ENCODE results near the gene CPZ.

CPZ gene

DNA sequence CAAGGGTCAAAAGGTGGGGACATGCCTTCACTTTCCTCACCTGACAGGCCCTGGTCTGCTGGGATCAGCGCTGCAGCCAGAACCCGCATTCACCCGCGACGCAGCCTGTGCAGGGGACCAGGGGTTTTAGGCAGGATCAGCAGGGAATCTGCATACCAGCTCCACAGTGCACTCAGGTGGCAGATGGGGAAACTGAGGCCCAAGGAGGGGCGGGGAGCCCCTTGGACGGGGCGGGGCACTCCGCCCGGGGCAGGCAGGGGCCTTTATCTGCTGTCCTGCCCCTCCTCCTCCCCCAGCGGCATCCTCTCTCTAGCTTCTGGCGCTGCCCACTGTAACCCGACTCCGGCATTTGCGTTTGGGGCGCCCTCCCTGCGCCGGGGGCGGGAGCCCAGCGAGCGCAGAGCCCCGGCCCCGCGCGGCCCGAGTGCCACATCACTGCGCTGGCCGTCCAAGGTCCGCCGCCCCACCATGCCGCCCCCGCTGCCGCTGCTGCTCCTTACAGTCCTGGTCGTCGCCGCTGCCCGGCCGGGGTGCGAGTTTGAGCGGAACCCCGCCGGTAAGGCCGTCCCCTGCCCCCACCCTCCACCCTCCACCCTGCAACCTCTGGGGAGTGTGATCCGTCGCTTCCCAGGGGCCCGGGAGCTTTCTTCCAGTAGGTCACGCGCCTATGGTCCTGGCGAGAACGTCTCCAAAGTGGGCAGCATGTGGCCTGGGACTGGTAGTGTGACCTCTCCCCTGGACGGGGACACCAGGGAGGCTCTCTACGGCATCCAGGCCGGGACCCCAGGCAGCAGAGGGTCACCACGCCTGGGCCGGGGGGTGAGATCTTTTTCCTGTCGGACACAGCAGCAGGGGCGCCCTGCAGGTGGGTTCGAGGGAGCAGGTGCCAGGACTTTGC lies at the start of gene CPZ:
TSS of gene CPZ (plus strand) at position 400 of the 898 bp plus-strand sequence. CDS start at position 469, 69 bp downstream.
- DNase-seq = no peak

DNA sequence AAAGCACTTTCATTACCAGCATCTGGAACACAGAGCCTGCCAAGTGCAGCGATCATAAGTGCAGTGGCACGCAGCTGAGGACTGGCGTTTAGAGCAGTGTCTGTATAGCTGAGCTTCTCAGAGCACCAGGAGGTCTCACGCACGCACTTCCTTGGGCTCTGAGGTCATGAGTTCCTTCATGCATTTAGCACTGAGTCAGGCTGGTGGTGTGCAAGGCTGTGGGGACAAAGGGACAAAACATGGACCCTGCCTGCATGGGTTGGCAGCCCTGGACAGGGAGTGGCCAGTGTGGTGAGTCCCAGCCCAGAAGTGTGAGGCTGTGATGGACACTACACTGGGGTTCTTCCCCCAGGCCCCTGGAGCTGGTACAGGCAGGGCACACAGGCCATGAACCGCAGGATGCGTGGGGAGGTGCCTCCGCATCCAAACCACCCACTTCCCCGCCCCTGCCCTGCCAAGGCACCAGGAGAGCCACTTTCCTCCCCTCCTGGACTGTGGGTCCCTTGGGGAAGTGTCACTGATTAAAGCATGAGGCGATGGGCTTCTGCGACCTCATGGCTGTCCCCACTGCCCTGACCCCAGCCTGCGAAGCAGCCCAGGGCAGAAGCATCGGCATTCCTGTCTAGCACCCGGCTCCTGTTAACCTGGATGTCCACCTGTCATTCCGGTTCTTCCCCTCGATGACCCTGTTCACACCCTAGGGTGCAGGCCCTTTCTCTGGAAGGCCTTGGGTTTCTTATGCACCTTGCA lies 49.6 kb upstream of the CPZ start:
- no peak for DNase-seq

DNA sequence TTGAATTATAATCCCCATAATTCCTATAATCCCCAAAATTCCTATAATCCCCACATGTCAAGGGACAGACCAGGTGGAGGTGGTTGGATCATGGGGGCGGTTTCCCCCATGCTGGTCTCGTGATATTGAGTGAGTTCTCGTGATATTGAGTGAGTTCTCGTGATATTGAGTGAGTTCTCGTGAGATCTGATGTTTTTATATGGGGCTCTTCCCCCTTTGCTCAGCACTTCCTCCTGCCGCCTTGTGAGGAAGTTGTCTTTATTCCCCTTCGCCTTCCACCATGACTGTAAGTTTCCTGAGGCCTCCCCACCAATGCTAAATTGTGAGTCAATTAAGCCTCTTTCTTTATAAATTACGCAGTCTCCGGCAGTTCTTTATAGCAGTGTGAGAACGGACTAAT lies 48.9 kb upstream of the CPZ start:
- no peak for DNase-seq

DNA sequence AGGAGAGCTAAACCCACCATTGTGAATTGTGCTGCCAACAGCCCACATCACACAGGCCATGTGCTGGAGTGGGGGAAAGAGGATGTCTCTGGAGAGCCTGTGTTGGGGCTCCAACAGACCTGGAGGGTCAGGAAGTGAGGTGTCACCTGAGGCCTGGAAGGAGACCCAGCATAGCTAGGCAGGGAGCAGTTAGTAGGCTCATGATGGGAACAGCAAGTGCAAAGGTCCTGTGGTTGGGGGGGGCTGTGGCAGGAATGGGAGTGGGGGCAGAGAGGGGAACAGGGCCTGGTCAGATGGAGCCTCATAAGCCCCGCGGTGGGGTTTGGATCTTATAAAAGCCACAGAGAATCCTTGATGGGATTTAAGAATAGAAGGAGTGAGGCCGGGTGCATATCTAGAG lies 48.3 kb upstream of the CPZ start:
- DNase-seq = no peak

DNA sequence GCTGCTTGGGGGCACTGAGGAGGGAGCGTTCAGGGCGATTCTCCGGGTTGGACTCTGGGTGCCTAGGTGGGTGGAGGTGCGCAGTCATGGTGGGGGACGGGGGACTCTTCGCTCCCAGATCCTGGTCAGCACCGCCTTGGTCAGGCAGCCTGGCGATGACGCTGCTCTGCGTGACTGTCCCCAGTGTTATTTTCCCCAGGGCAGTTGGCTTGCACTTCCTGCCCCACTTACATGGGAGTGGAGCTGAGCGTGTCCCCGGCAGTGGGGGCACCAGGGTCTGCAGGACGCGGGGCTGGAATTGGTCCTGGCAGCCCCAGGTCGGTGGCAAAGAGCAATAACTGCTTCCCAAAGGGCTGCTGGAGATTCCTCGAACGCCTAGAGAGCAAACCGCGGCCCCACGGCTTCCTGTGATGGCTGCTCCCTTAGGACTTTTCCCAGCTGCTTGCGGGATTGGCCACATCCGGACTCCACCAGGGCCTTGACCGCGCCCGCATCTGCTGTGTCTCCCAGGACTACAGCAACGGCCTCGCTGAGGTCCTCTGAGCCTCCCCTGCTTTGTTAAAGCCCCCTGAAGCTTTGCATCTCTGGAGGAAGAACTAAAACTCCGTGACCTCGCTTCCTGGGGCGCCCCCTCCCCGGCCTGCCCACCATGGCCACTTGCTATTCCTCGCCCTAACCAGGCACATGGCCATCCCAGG lies 47.7 kb upstream of the CPZ start:
- DNase-seq = no peak

DNA sequence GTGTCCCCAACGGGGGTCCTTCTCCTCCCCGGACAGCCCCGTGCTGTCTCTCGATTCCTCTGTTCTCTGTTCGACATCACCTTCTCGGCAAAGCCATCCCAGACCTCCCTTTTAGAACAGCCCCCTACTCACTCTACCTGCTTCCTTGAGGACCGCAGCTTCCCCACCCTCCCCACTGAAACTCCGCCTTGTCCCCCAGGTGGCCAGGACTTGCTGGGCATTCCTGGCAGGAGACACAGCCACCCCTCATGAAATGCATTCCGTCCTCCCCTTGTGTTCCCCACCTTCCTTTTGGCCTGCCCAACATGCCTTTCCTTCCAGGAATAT lies 47.2 kb upstream of the CPZ start:
- DNase-seq = no peak

DNA sequence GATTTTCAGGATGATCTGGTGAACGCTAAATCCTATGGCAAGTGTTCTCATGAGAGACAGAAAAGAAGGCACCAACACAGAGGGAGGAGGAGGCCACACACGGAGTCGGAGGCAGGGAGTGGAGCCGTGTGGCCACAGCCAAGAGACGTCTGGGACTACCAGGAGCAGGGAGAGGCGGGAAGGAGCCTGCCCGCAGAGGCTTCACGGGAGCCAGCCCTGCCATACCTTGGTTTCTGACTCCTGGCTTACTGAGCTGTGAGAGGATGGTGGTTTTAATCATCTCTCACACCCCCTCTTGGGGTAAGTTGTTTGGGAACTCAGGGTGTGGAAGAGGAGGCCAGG lies 45.8 kb upstream of the CPZ start:
- no peak for DNase-seq

DNA sequence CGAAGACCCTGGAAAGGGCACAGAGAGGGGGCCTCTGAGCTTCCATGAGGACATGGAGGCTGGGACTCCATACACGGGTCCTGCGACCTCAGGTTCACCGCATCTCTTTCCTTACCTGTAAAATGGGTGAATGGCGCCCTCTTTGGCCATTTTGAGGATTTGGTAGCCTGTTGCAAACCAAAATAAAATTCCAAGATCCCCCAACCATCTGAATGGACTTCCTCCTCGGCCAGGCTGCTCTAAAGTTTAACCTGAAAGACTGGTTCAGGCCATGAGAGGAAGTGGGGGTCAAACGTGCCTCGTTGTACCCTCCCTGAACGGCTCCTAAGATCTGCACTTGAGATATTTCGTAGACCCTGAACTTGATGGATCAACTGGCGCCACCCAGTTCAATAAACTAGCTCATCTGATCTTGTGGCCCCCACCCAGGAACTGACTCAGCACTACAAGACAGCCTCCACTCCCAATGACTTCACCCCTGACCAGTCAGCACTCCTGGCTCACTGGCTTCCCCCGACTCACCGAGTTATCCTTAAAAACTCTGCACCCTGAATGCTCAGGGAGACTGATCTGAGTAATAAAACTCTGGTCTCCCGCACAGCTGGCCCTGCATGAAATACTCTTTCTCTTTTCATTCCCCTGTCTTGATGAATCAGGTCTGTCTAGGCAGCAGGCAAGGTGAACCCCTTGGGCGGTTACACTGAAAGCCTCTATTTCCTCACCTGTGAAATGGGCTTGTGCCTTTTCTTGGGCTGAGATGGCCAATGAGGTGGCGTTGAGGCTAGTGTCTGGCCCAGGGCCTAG lies 45.3 kb upstream of the CPZ start:
- no peak for DNase-seq

DNA sequence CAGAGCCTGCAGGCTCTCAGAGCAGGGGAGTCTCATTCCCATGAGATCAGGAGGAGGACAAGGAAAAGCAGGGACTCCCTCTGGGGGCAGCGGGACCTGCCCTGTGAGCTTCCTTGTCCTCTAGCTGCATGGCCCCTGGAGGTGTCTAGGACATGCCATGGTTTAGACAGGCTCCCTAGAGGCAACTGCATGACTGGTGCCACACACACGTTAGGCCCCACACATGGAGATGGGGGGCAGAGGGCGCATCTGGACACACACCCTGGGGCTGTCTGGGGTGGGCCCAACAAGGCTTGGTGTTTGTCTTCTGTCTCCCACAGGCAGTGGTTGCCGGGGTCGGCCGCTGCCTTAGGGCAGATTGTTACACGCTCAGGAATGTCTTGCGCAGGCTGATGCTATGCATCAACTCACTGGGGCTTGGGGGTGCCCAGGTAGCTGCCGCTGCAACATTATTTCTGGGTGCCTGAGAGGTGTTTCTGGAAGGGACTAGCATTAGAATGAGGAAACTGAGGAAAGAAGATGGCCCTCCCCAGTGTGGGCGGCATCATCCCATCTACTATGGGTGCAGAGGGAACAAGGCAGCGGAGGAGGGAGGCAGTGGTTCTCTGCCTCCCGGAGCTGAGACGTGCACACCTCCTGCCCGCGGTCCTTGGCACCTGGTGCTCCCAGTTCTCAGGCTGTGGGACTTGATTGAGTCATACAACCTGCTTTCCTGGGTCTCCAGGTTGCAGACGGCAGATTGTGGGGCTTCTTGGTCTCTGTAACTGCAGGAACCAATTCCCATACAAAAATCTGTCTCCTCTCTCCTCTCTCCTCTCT lies 44.4 kb upstream of the CPZ start:
- DNase-seq = no peak

DNA sequence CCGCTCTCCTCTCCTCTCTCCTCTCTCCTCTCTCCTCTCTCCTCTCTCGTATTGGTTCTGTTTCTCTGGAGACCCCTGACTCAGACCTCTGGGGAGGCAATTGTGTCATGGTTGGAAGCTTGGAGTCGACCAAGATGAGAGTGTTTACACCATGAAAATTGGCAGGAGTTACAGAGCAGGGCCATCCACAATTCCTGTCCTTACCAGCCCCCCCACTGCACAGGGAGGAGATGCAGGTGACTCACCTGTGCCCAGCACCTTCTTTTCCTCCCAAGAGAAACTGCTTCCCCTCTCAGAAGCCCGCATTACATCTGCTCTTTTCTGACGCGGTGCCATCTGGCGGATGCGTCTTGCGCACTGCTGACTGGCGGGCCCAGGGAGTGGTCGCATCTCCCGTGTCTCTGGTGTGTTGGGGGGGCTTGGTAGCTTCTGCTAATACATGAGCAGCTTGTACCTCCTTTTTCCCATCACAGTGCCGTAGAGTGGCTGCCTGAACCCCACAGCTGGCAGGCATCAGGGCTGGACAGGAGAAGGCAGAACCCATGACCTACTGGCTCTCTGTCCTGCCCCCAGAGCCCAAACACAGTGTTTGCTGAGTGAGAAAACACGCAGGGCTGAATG lies 43.7 kb upstream of the CPZ start:
- DNase-seq = no peak

DNA sequence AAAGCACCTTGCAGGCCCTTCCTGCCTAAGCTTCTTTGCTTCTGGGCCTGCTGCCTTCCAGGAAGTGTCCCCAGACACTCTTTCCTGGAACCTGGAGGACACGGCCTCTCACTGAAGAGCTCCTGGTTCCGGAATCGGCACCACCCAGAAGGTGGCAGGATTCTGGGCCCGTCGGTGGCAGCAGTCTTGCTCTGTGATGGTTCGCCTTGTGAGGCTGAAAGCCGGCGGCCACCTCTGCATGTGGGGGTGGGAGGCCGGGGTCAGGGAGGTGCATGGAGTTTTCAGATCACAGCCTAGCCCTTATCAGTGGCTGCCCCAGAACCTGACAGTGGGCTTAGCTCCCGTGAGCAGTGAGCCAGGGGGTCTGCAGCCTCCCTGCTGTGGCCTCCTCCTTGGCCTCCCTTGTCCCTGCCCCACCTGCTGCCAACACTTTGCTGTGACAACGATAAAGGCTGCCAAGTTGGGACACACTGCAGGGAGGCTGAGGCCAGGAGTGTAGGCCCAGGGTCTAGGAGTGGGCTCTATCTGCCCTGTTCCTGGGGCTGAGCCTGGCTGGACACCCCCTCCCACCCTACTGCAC lies 43.1 kb upstream of the CPZ start:
- no peak for DNase-seq

DNA sequence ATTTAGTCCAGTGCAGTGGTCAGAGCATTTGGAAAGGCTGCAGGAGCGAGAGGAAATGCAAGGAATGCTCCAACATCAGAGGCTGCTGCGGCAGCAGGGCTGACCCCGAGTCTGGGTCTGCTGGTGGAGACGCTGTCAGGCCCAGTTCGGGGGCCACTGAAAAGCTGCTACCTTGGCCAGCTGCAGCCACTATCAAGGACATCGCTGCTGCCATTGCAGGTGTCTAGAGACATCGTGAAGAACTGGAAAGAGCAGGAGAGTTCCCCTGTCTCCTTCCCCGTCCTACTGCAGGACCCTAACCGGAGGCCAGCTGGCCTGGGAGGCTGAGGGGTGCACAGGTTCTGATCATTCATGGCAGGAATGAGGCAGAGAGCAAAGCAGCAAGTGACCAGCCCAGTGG lies 41.9 kb upstream of the CPZ start:
- no peak for DNase-seq

DNA sequence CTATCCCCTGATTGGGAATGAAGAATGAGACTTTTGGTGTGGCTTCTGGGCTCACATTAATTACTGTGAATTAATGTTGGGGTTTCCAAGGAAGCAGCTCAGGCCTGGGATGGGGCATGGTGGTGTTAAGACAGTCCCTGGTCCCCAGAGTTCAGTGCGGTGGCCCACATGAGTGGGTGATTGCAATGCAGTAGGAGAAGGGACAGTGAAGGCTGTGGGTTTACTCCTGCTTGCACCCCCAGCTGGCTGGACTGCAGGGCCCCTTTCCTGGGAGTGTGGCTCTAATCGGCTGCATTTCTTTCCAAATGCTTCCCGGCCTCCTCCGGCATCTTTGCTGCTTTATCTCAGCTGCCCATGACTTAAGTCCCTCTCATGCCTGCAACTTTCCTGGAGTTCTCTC lies 40.5 kb upstream of the CPZ start:
- DNase-seq = no peak

DNA sequence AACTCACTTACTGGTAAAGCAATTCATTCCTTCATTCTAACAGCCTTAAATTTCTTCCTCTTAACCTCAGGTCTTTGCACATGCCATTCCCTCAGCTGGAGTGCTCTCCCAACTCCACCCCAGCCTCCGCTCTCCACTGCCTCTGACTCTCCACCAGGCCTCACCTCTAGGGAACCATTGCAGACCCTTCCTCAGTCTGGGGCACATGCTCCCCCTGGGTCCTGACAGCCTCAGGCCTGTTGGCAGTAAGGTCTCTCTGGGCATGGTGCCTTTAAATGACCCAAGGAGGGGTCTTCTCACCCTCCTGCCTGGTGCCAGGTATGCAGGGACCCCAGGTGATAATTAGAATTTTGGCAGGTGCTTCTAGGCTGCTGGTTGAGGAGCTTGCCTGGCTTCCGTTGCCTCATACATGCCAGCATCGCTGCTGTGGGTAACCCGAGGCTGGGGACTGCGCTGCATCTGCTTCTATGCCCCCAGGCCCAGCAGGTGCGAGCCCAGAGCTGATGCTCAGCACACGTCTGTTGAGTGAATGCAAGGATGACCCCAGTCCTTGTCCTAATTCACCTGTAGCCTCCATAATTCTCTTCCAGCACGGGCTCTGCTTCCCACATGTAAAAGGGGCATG lies 39.9 kb upstream of the CPZ start:
- no peak for DNase-seq

DNA sequence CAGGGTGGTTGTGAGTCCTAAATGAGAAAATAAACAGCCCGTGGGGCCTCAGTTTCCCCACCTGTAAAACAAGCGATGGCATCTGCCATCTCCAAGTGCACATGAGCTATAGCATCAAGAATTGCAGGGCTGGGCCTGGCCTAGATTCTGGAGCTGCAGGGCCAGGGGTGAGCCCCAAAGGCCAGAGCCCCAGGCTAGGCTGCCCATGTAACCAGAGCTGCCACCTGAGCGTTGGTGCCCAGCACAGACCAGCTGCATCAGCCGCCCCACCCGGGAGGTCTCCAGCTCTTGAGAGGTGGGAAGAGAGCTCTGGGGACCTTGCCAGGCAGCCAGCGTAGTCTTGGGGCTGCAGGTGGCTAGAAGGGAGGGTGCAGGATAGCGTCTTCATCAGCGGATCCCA lies 39.3 kb upstream of the CPZ start:
- no peak for DNase-seq

DNA sequence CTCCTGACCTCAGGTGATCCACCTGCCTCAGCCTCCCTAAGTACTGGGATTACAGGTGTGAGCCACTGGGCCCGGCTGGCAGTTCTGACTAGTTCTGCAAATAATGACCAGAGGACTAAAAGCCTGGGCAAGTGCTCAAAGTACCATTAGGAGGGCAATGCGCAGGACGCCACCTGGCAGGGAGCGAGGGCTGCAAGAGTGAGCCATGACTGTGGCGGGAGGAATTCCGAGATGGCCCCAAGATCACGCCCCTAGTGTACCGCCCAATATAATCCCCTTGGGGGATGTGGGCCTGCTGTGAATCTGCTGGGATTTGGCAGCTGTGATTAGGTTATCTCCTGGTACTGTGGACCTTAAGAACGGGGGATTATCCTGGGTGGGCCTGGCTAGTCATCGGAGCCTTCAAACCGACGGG lies 38.6 kb upstream of the CPZ start:
- no peak for DNase-seq

DNA sequence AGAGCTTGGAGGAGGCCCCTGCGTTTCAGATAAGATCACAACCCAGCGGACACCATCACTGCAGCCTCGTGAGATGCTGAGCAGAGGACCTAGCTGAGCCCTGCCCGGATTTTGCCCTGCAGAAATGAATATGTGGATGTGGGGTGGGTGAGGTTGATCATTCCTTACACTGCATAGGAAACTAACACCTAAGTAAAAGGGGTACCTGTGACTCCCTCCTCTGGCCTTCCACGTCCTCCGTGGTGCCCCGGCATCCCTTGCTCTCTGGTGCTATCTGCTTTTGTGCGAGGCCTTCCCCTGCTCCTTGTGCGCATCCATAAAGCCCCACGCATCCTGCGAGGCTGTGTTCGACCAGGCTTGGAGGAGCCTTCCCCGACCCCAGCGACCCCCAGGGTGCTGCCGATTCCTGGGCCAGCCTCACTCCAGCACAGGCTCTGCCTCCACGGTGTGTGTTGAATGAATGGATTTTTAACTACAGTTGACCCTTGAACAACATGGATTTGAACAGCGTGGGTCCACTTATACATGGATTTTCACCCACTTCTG lies 37.9 kb upstream of the CPZ start:
- DNase-seq = no peak

DNA sequence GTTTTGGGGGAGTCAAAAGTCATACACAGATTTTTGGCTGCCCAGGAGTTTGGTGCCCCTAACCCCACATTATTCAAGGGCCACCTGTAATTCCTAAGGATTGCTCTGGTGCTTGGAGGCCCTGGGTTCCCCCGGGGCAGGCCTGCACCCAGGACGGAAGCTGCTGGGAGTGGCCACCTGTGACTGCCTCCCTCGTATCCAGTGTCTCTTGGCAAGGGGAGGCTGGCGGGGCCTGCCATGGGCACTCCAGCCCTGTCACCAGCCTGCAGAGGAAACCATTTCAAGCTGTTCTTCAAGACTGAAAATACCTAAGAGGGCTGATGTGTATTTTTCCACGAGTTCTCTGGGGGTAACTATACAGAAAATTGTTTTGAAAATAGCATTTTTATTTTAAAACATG lies 36.8 kb upstream of the CPZ start:
- DNase-seq = no peak

DNA sequence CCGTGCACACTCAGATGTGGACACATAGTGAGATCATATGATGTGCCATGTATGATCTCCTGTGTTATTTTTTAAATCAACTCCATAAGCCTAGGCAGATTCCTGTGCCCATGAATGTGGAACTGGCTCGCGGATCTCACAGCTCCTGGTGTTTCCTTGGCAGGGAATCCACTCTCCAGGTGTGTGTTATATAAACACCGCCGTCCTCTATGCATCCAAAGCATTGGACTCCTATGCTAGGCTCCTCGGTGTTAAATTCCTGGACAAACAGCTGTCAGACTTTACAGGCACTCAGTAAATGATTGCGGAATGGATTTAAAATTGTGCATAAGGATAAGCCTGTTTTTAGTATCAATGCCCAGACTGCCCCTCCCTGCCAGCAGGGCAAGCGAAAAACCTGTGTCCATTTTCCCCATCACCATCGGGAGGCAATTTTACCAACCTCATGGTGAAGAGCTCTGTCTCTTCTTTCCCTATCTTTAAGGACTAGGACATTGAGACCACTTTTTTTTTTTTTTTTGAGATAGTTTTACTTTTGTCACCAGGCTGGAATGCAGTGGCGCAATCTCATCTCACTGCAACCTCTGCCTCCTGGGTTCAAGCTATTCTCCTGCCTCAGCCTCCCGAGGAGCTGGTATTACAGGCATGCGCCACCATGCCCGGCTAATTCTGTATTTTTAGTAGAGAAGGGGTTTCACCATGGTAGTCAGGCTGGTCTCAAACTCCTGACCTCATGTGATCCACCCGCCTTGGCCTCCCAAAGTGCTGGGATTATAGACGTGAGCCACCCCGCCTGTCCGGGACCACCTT lies 36.0 kb upstream of the CPZ start:
- DNase-seq = no peak
